ENCODE measurements around the gene FXYD1. TPM values are rescaled to one million over a fixed set of nuclear protein-coding genes. Genes with fewer than 3 reads are reported as not detected.

The FXYD1 gene
- total and polyA plus RNA-seq, 2 experiments from 2014 or later = 1.5 to 26.8 TPM

DNA sequence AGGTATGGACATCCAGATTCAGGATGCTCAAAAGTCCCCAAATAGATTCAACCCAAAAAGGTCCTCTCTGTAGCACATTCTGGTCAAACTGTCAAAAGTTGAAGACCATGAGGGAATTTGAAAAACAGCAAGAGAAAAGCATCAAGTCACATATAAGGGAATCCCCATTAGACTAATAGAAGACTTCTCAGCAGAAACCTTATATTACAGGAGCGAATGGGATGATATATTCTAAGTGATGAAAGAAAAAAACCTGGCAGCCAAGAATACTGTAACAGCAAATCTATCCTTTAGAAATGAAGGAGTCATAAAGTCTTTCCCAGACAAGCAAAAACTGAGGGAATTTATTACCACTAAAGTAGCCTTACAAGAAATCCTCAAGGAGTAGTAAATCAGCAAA lies 45.6 kb downstream of the FXYD1 start:
- DNase-seq (ENCODE audit: low spot score) (no peak), ATAC-seq (no peak)
- H3K27me3 ChIP-seq (ENCODE audit: insufficient read depth) = no peaks in the 10 kb centered on the region
- H3K9me2 ChIP-seq (ENCODE audit: insufficient read depth) = 0 out of 2 replicates have a peak, but pooled peaks cover 4% of the 10 kb centered on the region
- no peaks in the 10 kb centered on the region for H3K4me1 ChIP-seq (ENCODE audit: insufficient read depth)
- no peaks in the 10 kb centered on the region for H3K79me2 ChIP-seq (replicated peaks; ENCODE audit: insufficient read depth)
- H3K4me3 Mint-ChIP-seq = no peak overlapping the region
- no peaks in the 10 kb centered on the region for H3K36me3 Mint-ChIP-seq (ENCODE audit: low read depth)
- H3K4me2 ChIP-seq = no peak overlapping the region
- H4K20me1 ChIP-seq (replicated peaks; ENCODE audit: insufficient read depth) = no peaks in the 10 kb centered on the region
- no peaks in the 10 kb centered on the region for H3K4me1 Mint-ChIP-seq
- peaks cover 3% of the 10 kb centered on the region; the same call in 2 of the 3 replicates for H3K9me3 Mint-ChIP-seq
- no peak overlapping the region for H3K27ac Mint-ChIP-seq
- no peaks in the 10 kb centered on the region for H3F3A ChIP-seq (replicated peaks; ENCODE audit: low read depth)
- TF ChIP-seq EZH2 (IDR thresholded peaks at IDR 0.05; ENCODE audit: low read depth, unreplicated experiment) = no peak
- TF ChIP-seq JUNB (IDR thresholded peaks at IDR 0.05; ENCODE audit: unreplicated experiment) = no peak
- TF ChIP-seq, protein P1, sequence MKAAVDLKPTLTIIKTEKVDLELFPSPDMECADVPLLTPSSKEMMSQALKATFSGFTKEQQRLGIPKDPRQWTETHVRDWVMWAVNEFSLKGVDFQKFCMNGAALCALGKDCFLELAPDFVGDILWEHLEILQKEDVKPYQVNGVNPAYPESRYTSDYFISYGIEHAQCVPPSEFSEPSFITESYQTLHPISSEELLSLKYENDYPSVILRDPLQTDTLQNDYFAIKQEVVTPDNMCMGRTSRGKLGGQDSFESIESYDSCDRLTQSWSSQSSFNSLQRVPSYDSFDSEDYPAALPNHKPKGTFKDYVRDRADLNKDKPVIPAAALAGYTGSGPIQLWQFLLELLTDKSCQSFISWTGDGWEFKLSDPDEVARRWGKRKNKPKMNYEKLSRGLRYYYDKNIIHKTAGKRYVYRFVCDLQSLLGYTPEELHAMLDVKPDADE (IDR thresholded peaks at IDR 0.05) = no peak
- TF ChIP-seq, protein P2, sequence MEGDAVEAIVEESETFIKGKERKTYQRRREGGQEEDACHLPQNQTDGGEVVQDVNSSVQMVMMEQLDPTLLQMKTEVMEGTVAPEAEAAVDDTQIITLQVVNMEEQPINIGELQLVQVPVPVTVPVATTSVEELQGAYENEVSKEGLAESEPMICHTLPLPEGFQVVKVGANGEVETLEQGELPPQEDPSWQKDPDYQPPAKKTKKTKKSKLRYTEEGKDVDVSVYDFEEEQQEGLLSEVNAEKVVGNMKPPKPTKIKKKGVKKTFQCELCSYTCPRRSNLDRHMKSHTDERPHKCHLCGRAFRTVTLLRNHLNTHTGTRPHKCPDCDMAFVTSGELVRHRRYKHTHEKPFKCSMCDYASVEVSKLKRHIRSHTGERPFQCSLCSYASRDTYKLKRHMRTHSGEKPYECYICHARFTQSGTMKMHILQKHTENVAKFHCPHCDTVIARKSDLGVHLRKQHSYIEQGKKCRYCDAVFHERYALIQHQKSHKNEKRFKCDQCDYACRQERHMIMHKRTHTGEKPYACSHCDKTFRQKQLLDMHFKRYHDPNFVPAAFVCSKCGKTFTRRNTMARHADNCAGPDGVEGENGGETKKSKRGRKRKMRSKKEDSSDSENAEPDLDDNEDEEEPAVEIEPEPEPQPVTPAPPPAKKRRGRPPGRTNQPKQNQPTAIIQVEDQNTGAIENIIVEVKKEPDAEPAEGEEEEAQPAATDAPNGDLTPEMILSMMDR (conservative IDR thresholded peaks at IDR 0.05; ENCODE audit: low read depth in 2 of 2) = no peak
- TF ChIP-seq STAT1 (IDR thresholded peaks at IDR 0.05; ENCODE audit: unreplicated experiment) = no peak
- TF ChIP-seq ZNF331 (CRISPR knock-in tag; IDR thresholded peaks at IDR 0.05; ENCODE audit: low read depth) = no peak
- TF ChIP-seq, protein P3, sequence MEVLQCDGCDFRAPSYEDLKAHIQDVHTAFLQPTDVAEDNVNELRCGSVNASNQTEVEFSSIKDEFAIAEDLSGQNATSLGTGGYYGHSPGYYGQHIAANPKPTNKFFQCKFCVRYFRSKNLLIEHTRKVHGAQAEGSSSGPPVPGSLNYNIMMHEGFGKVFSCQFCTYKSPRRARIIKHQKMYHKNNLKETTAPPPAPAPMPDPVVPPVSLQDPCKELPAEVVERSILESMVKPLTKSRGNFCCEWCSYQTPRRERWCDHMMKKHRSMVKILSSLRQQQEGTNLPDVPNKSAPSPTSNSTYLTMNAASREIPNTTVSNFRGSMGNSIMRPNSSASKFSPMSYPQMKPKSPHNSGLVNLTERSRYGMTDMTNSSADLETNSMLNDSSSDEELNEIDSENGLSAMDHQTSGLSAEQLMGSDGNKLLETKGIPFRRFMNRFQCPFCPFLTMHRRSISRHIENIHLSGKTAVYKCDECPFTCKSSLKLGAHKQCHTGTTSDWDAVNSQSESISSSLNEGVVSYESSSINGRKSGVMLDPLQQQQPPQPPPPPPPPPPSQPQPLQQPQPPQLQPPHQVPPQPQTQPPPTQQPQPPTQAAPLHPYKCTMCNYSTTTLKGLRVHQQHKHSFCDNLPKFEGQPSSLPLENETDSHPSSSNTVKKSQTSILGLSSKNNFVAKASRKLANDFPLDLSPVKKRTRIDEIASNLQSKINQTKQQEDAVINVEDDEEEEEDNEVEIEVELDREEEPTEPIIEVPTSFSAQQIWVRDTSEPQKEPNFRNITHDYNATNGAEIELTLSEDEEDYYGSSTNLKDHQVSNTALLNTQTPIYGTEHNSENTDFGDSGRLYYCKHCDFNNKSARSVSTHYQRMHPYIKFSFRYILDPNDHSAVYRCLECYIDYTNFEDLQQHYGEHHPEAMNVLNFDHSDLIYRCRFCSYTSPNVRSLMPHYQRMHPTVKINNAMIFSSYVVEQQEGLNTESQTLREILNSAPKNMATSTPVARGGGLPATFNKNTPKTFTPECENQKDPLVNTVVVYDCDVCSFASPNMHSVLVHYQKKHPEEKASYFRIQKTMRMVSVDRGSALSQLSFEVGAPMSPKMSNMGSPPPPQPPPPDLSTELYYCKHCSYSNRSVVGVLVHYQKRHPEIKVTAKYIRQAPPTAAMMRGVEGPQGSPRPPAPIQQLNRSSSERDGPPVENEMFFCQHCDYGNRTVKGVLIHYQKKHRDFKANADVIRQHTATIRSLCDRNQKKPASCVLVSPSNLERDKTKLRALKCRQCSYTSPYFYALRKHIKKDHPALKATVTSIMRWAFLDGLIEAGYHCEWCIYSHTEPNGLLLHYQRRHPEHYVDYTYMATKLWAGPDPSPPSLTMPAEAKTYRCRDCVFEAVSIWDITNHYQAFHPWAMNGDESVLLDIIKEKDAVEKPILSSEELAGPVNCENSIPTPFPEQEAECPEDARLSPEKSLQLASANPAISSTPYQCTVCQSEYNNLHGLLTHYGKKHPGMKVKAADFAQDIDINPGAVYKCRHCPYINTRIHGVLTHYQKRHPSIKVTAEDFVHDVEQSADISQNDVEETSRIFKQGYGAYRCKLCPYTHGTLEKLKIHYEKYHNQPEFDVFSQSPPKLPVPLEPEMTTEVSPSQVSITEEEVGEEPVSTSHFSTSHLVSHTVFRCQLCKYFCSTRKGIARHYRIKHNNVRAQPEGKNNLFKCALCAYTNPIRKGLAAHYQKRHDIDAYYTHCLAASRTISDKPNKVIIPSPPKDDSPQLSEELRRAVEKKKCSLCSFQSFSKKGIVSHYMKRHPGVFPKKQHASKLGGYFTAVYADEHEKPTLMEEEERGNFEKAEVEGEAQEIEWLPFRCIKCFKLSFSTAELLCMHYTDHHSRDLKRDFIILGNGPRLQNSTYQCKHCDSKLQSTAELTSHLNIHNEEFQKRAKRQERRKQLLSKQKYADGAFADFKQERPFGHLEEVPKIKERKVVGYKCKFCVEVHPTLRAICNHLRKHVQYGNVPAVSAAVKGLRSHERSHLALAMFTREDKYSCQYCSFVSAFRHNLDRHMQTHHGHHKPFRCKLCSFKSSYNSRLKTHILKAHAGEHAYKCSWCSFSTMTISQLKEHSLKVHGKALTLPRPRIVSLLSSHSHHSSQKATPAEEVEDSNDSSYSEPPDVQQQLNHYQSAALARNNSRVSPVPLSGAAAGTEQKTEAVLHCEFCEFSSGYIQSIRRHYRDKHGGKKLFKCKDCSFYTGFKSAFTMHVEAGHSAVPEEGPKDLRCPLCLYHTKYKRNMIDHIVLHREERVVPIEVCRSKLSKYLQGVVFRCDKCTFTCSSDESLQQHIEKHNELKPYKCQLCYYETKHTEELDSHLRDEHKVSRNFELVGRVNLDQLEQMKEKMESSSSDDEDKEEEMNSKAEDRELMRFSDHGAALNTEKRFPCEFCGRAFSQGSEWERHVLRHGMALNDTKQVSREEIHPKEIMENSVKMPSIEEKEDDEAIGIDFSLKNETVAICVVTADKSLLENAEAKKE (CRISPR knock-in tag; IDR thresholded peaks at IDR 0.05) = no peak
- TF ChIP-seq EZH2phosphoT487 (IDR thresholded peaks at IDR 0.05; ENCODE audit: unreplicated experiment) = no peak
- TF ChIP-seq POLR2AphosphoS5 (IDR thresholded peaks at IDR 0.05; ENCODE audit: low read depth) = no peak
- TF ChIP-seq CREB1 (CRISPR knock-in tag; IDR thresholded peaks at IDR 0.05; ENCODE audit: low read depth) = no peak
- TF ChIP-seq, protein P4, sequence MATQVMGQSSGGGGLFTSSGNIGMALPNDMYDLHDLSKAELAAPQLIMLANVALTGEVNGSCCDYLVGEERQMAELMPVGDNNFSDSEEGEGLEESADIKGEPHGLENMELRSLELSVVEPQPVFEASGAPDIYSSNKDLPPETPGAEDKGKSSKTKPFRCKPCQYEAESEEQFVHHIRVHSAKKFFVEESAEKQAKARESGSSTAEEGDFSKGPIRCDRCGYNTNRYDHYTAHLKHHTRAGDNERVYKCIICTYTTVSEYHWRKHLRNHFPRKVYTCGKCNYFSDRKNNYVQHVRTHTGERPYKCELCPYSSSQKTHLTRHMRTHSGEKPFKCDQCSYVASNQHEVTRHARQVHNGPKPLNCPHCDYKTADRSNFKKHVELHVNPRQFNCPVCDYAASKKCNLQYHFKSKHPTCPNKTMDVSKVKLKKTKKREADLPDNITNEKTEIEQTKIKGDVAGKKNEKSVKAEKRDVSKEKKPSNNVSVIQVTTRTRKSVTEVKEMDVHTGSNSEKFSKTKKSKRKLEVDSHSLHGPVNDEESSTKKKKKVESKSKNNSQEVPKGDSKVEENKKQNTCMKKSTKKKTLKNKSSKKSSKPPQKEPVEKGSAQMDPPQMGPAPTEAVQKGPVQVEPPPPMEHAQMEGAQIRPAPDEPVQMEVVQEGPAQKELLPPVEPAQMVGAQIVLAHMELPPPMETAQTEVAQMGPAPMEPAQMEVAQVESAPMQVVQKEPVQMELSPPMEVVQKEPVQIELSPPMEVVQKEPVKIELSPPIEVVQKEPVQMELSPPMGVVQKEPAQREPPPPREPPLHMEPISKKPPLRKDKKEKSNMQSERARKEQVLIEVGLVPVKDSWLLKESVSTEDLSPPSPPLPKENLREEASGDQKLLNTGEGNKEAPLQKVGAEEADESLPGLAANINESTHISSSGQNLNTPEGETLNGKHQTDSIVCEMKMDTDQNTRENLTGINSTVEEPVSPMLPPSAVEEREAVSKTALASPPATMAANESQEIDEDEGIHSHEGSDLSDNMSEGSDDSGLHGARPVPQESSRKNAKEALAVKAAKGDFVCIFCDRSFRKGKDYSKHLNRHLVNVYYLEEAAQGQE (IDR thresholded peaks at IDR 0.05; ENCODE audit: unreplicated experiment) = no peak
- TF ChIP-seq NANOG (IDR thresholded peaks at IDR 0.05; ENCODE audit: borderline replicate concordance) = no peak
- TF ChIP-seq ZNF114 (CRISPR knock-in tag; IDR thresholded peaks at IDR 0.05) = no peak
- no peak overlapping the region for H3K4me3 ChIP-seq
- no peak overlapping the region for H3K27ac ChIP-seq (ENCODE audit: low read depth)
- peaks cover 2% of the 10 kb centered on the region for H3K27me3 Mint-ChIP-seq (ENCODE audit: insufficient read depth, low read depth, poor library complexity)
- no peaks in the 10 kb centered on the region for H3K36me3 ChIP-seq (ENCODE audit: insufficient read depth)
- no peak overlapping the region for H2AFZ ChIP-seq
